ENCODE data around the gene CYP17A1. TPM values are rescaled to one million over a fixed set of nuclear protein-coding genes. Genes with fewer than 3 reads are reported as not detected.
"Not testable (repeated sequence)": the region's sequence is repeated elsewhere in the genome, so short reads cannot be mapped to it uniquely, and the experiment has no call there.

The CYP17A1 gene
- total and polyA plus RNA-seq, 2 donors = not detected

DNA sequence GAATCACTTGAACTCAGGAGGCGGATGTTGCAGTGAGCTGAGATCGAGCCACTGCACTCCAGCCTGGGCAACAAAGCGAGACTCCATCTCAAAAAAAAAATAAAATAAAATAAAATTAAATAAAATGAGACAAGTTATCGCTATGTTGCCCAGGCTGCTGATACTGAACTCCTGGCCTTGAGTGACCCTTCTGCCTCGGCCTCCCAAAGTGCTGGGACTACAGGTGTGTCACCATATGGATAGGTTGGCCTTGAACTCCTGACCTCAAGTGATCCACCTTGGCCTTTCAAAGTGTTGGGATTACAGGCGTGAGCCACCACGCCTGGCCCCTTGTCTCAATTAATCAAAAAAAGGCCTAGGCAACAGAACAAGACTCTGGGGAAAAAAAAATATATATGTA is 16.0 kb upstream of the CYP17A1 start:
- not testable (repeated sequence) for DNase-seq (ENCODE audit: extremely low spot score); H3K27ac ChIP-seq (ENCODE audit: low read depth); H3K4me3 ChIP-seq (ENCODE audit: low read depth, low read length); H3K36me3 ChIP-seq (ENCODE audit: insufficient read depth); H3K4me1 ChIP-seq (ENCODE audit: insufficient read depth)
- WGBS = 96% methylated on average over 7 of the region's 7 CpGs

DNA sequence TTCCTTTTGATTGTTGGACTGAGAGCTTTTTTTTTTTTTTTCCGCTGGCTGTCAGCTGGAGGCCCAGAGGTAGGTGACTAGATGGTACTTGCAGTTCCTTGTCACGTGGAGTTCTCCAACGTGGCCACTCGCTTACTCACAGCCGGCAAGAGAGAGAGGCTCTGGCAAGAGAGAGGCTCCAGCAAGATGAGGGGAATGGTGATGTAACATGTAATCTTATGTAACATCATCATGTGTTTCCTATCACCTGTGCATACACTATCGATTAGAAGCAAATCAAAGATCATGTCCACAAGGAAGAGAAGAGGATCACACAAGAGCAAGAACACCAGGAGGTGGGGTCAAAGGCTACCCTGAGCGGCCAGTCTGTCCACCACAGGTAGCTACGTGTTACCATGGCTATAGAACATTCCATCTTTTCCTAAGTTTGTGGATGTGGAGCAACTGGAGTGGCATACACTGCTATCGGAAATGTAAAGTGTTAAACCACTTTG is 12.9 kb upstream of the CYP17A1 start:
- Histone ChIP-seq H3K27ac (ENCODE audit: low read depth) (no peak overlapping the region), H3K36me3 (ENCODE audit: insufficient read depth) (no peaks in the 10 kb centered on the region), H3K4me1 (ENCODE audit: insufficient read depth) (no peaks in the 10 kb centered on the region), H3K4me3 (ENCODE audit: low read depth, low read length) (no peak overlapping the region)
- DNase-seq (ENCODE audit: extremely low spot score) = no peak
- 87% methylated on average over 9 of the region's 9 CpGs for WGBS

DNA sequence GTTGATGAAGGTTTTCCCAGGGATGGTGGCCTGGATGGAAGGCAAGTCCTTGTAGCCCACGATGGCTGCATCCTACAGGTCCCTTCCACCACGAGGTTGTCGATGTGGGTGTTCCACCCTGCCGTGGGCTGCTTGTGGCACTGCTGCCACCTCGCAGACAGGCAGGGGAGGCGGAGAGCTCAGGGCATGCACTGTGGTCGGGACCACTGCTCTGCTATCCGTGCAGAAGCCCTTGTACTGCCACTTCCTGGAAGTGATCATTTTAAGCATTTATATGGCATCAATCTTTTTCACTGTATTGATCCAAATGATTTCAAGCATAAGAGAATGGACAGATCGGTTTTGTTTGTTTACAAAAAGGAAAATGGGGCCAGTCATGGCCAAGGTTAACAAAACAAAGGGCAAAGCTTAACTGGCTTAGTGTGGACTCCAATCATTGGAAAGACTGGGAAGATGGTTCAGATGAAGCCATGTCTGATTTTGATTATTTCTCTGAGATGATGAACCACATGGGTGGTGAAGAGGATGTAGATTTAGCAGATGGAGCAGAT is 8.2 kb upstream of the CYP17A1 start:
- Histone ChIP-seq H3K36me3 (ENCODE audit: insufficient read depth) (no peaks in the 10 kb centered on the region), H3K4me3 (ENCODE audit: low read depth, low read length) (no peak overlapping the region), H3K27ac (ENCODE audit: low read depth) (no peak overlapping the region)

DNA sequence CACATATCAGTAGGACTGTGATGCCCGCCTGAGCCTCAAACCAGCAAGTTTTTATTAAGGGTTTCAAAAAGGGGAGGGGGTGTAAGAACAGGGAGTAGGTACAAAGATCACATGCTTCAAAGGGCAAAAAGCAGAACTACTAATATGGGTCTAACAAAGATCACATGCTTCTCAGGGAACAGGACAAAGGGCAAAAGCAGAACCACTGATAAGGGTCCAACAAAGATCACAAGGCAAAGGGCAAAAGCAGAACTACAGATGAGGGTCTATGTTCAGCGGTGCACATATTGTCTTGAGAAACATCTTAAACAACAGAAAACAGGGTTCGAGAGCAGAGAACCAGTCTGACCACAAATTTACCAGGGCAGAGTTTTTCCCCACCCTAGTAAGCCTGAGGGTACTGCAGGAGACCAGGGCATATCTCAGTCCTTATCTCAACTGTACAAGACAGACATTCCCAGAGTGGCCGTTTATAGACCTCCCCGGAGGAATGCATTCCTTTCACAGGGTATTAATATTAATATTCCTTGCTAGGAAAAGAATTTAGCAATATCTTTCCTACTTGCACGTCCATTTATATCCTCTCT is 7.1 kb upstream of the CYP17A1 start:
- not testable (repeated sequence) for H3K27ac ChIP-seq (ENCODE audit: low read depth); H3K4me3 ChIP-seq (ENCODE audit: low read depth, low read length); DNase-seq (ENCODE audit: extremely low spot score); H3K4me1 ChIP-seq (ENCODE audit: insufficient read depth); H3K36me3 ChIP-seq (ENCODE audit: insufficient read depth)
- WGBS = 87% methylated on average over 6 of the region's 6 CpGs

More for the DNA sequence above, 8.2 kb upstream of the CYP17A1 start:
- DNase-seq (ENCODE audit: extremely low spot score) = no peak
- WGBS = 86% methylated on average over 9 of the region's 9 CpGs
- H3K4me1 ChIP-seq (ENCODE audit: insufficient read depth) = no peaks in the 10 kb centered on the region

DNA sequence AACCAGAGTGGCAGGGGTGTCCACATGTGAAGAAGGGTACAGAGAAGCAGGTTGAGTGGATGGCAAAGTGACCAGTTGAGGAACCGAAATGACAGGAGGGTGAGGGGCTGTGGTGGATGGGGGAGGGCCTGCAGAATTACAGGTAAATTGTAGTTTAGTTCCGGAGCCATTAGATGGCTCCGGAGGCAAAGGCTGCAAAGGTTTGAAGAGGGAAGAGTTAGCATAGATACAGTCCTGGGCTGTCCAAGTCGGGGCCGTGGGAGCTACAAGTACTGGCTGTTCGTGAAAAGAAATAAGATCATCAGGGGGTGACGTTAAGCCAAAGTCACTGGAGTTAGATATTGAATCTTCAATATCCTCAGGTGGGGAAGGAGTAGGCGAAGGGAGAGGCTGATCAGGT is 5.9 kb upstream of the CYP17A1 start:
- H3K27ac ChIP-seq (ENCODE audit: low read depth); H3K4me3 ChIP-seq (ENCODE audit: low read depth, low read length); H3K4me1 ChIP-seq (ENCODE audit: insufficient read depth); DNase-seq (ENCODE audit: extremely low spot score); H3K36me3 ChIP-seq (ENCODE audit: insufficient read depth): not testable (repeated sequence)
- 57% methylated on average over 8 of the region's 8 CpGs for WGBS

DNA sequence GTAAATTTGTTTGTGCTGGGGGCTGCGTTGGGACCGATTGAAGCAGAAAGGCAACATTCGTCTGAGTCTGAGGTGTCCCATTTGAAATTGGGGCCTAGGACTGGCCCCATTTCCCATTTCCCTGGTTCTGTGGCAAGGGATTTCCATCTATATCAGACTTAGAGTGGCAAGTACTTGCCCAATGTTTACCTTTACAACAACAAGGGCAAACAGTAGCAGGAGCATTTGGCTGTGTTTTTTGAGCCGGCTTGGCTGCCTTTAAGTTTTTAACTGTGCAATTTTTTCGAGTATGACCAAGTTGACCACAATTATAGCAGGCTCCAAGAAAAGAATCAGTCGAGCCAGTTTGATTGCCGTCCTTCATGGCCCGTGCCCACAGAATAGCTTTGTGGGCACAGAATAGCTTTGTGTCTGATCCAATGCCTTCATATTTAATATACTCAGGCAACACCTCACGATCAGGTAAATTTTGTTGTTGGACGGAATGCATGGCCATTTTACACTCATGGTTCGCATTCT is 4.7 kb upstream of the CYP17A1 start:
- no peaks in the 10 kb centered on the region for H3K36me3 ChIP-seq (ENCODE audit: insufficient read depth)
- DNase-seq (ENCODE audit: extremely low spot score) = no peak
- WGBS = 84% methylated on average over 11 of the region's 11 CpGs

DNA sequence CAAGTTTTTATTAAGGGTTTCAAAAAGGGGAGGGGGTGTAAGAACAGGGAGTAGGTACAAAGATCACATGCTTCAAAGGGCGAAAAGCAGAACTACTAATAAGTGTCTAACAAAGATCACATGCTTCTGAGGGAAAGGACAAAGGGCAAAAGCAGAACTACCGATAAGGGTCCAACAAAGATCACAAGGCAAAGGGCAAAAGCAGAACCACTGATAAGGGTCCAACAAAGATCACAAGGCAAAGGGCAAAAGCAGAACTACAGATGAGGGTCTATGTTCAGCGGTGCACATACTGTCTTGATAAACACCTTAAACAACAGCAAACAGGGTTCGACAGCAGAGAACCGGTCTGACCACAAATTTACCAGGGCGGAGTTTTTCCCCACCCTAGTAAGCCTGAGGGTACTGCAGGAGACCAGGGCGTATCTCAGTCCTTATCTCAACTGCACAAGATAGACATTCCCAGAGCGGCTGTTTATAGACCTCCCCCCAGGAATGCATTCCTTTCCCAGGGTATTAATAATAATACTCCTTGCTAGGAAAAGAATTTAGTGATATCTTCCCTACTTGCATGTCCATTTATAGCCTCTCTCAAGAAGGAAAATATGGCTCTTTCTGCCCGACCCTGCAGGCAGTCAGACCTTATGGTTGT is 1.2 kb upstream of the CYP17A1 start:
- WGBS = 85% methylated on average over 9 of the region's 9 CpGs
- not testable (repeated sequence) for H3K4me1 ChIP-seq (ENCODE audit: insufficient read depth); H3K36me3 ChIP-seq (ENCODE audit: insufficient read depth); H3K27ac ChIP-seq (ENCODE audit: low read depth); H3K4me3 ChIP-seq (ENCODE audit: low read depth, low read length); DNase-seq (ENCODE audit: extremely low spot score)

More for the DNA sequence above, 4.7 kb upstream of the CYP17A1 start:
- Histone ChIP-seq H3K4me1 (ENCODE audit: insufficient read depth) (no peaks in the 10 kb centered on the region), H3K27ac (ENCODE audit: low read depth) (no peak overlapping the region), H3K4me3 (ENCODE audit: low read depth, low read length) (no peak overlapping the region)

DNA sequence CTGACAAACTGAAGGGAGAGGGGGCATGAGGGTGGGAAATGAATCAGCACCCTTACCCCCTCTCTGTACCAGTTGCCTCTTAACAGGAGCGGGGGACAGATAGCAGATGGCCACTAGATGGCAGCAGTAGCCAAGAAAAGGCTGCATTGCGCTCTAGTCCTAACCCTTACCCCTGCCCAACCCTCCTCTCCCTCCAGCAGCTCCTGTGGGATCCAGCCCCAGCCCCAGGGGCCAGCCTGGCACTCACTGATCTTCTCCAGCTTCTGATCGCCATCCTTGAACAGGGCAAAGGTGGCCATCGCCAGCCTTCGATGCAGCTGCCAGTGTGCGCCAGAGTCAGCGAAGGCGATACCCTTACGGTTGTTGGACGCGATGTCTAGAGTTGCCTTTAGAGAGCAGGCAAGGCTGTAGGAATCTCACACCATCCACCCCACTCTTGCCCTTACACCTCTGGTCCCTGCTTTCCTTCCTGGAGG is 2.2 kb downstream of the CYP17A1 start:
- no peak for DNase-seq (ENCODE audit: extremely low spot score)
- WGBS = 62% methylated on average over 11 of the region's 11 CpGs
- Histone ChIP-seq H3K4me1 (ENCODE audit: insufficient read depth) (no peaks in the 10 kb centered on the region), H3K4me3 (ENCODE audit: low read depth, low read length) (no peak overlapping the region), H3K36me3 (ENCODE audit: insufficient read depth) (no peaks in the 10 kb centered on the region), H3K27ac (ENCODE audit: low read depth) (no peak overlapping the region)

DNA sequence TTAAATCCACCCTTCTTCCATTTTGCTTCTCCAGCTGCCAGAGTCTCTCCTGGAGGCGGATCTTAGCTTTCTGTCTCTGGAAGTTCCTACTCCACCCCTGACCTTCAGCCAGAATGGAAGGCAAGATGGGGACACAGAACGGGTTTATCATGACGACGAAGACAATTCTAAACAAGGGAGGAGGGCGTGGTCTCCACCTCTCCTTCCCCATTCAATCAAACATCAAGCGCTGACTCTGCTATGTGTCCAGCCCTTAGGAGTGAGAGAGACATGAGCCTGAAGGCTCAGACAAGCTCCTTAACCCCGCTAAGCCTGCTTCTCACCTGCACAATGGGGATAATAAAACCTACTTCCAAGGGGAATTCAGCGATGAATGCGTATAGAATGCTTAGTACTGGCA is 3.1 kb downstream of the CYP17A1 start:
- H3K36me3 ChIP-seq (ENCODE audit: insufficient read depth) = no peaks in the 10 kb centered on the region
- no peak overlapping the region for H3K27ac ChIP-seq (ENCODE audit: low read depth)
- H3K4me3 ChIP-seq (ENCODE audit: low read depth, low read length) = no peak overlapping the region
- no peak for DNase-seq (ENCODE audit: extremely low spot score)
- WGBS = 50% methylated on average over 9 of the region's 9 CpGs
- no peaks in the 10 kb centered on the region for H3K4me1 ChIP-seq (ENCODE audit: insufficient read depth)

DNA sequence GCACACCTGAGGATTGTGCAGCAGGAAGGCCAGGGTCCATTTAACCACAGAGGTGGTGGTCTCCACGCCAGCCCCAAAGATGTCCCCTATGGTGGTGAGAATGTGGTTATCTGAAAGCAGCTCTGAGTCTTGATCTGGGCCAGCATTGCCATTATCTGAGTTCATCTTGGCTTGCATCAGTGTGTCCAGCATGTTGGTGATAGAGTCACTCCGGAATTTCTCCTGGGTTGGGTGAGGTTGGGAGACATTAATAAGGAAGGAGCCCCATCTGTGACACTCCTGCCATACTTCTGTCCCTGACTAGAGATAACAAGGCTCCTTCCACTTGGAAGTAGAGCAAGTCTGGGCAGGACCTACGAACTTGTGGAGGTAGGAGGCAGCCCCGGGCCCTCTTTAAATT is 4.2 kb downstream of the CYP17A1 start:
- Histone ChIP-seq H3K27ac (ENCODE audit: low read depth) (no peak overlapping the region), H3K36me3 (ENCODE audit: insufficient read depth) (no peaks in the 10 kb centered on the region), H3K4me3 (ENCODE audit: low read depth, low read length) (no peak overlapping the region), H3K4me1 (ENCODE audit: insufficient read depth) (no peaks in the 10 kb centered on the region)
- 89% methylated on average over 4 of the region's 4 CpGs for WGBS
- no peak for DNase-seq (ENCODE audit: extremely low spot score)

DNA sequence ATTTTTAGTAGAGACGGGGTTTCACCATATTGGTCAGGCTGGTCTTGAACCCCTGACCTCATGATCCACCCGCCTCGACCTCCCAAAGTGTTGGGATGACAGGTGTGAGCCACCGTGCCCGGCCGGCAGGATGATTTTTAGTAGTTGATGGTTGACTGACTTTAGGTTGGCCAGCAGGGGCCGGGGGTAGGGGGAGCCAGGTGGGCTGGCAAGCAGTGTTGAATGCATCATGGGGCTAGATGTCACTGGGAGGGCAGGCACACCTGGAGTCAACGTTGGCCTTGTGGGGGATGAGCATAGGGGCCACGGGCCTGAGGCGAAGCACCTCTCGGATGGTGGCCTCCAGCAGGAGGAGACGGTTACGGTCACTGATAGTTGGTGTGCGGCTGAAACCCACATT is 5.0 kb downstream of the CYP17A1 start:
- DNase-seq (ENCODE audit: extremely low spot score) = no peak
- Histone ChIP-seq H3K4me1 (ENCODE audit: insufficient read depth) (no peaks in the 10 kb centered on the region), H3K27ac (ENCODE audit: low read depth) (no peak overlapping the region), H3K4me3 (ENCODE audit: low read depth, low read length) (no peak overlapping the region), H3K36me3 (ENCODE audit: insufficient read depth) (no peaks in the 10 kb centered on the region)
- 87% methylated on average over 14 of the region's 14 CpGs for whole genome bisulfite sequencing

DNA sequence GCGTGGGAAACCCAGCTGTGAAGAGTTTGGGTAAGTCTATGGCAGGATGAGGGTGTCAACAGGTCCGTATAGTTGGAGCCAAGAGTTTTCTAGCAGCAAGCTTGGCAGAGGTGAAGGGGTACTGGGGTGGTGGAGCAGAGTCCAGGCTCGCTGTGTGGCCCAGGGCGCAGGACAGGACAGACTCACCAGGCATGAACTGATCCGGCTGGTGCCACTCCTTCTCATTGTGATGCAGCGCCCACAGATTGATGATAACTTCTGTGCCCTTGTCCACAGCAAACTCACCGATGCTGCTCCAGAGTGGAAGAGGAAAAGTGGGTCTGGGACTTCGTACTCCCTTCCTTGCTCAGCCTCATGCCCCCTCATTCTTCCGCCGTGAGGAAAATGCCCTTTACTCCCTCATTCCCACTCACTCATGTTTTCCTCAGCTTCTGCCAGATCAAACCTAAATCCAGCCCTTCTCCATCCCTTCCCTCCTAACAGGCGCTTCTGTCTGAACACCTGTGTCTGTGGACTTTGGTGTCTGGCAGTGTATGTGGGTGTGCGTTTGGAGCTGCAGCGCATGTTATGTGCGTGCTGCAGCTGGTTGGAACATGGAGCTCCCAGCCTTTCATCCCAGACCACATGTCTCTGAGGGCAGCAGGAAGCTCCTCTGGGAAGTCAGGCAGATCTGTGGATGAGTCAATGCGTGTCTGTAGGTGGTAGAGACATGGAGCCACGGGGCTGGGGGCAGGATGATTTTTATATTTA is 5.7 kb downstream of the CYP17A1 start:
- no peak for DNase-seq (ENCODE audit: extremely low spot score)
- WGBS = 71% methylated on average over 16 of the region's 16 CpGs
- H3K4me3 ChIP-seq (ENCODE audit: low read depth, low read length) = no peak overlapping the region

DNA sequence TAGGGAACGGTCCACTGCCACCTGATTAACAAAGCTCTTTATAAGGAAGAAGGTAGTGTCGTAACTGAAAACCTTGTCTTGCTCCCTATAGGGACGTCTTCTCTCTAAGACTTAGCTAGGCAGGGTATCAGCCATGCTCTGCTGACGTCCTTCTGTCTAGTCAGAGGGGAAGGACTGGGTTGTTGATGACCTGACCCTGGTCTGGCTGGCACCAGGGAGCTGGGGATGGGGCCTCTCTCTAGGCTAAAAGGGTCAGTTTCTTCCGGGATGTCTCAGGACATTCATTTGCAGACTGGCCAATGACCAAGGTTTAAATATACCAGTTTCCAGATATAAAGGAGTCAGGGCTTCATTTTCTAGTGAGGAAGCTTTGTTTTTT is 9.6 kb downstream of the CYP17A1 start:
- 85% methylated on average over 5 of the region's 5 CpGs for WGBS
- DNase-seq (ENCODE audit: extremely low spot score) = no peak
- H3K36me3 ChIP-seq (ENCODE audit: insufficient read depth) = no peaks in the 10 kb centered on the region
- no peaks in the 10 kb centered on the region for H3K4me1 ChIP-seq (ENCODE audit: insufficient read depth)
- no peak overlapping the region for H3K27ac ChIP-seq (ENCODE audit: low read depth)
- no peak overlapping the region for H3K4me3 ChIP-seq (ENCODE audit: low read depth, low read length)

More for the DNA sequence above, 5.7 kb downstream of the CYP17A1 start:
- no peaks in the 10 kb centered on the region for H3K4me1 ChIP-seq (ENCODE audit: insufficient read depth)
- H3K36me3 ChIP-seq (ENCODE audit: insufficient read depth) = no peaks in the 10 kb centered on the region
- no peak overlapping the region for H3K27ac ChIP-seq (ENCODE audit: low read depth)
